Activated gamma-delta T cell treated with Interleukin-2 at 50 U/mL for 16 hours (primary cell): ENCODE data around the gene STX12.

ENCODE experiments used
- DNase-seq: peaks from one replicate; pipeline ENCODE4 v3.0.0-alpha.2; 2020

STX12 gene

DNA sequence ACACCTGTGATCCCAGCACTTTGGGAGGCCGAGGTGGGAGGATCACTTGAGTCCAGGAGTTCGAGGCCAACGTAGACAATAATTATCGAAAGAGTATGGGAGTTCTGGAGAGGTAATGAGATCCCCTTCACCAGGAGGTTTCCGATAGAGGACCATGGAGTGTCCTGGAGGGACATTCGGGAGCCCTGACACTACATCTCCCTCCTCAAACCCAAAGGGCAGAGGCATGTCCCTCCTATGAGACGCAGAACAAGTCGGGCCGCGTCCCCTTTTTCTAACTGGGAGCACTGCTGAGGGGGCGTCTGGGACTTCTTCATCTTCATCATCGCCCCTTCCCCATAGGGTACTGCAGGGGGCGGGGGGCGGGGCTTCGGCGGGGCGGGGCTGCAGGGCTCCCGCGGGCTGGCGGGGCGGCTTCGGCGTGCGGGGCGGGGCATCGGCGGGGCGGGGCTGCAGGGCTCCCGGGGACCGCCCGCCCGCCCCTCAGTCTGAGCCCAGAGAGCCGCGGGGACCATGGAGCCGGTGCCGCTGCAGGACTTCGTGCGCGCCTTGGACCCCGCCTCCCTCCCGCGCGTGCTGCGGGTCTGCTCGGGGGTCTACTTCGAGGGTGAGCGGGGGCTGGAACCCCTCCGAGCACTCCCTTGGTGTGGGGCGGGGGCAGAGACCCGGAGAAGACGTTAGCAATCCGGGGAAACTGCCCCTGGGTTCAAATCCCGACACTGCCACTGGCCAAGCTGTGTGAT is 99.2 kb downstream of the STX12 start, which contains the start of gene THEMIS2:
Gene THEMIS2 (plus strand): TSS at position 486 of the 743 bp plus-strand sequence. CDS start 28 bp downstream, at position 514.
- peak; percentile 77 for DNase-seq

DNA sequence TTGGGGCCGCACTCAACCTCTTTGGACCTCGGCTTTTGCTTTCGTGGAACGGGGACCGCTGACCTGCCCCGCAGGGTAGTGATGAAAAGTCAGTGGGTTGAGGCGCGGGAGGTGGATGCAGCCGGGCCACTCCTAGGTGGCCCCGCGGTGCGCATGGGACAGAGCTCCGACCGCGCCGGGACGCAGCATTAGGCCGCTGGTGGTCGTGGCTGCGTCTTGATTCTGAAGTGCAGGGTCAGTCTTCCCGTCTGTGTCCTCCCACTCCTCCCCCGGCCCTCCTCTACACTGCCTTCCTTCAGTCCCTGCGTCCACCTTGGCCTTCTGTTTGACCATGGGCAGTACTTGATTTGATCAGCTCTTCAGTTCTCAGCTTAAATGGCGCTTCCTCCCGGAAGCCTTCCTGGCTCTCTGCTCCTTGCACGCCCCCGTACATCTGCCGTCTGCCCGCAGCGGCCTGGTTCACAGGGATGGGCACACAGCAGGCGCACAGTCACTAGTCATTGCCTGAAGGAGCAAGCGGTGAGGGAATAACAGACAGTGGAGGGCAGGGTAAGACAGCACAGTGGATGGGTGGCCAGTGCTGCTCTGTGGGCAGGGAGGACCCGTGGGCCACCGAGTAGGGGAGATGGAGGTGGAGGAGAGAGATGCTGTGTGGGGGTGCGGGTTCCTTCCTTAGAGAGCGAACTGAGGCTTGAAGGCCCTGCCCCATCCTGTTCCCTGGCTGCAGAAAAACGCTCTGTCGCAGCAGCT is 100.0 kb downstream of the STX12 start:
- DNase-seq, result no peak

DNA sequence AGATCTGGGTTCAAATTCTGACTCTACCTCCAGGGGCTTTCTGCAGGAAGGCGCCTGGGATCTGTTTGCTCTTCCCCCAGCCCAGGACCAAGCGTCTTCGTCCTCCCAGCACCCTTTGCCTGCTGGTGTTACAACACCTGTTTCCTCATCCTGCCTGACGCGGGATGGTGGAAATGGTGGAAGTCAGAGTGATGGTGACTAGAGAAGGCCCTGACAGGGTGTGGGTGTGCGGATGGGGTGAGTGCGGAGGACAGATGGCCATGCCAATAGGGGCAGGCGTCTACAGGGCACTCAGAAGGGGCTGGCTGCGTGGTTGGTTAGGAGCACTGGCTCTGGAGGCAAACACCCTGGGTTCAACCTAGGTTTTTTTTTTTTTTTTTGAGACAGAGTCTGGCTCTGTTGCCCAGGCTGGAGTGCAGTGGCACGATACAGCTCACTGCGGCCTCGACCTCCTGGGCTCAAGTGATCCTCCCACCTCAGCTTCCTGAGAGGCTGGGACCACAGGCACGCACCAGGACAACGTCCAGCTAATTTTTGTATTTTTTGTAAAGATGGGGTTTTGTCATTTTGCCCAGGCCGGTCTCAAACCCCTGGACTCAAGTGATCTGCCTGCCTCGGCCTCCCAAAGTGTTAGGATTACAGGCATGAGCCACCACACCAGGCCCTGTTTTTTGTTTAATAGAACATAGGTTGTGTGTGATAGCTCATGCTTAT is 100.8 kb downstream of the STX12 start:
- DNase-seq, result no peak
